ENCODE data around the gene PTX4. TPM values are rescaled to one million over a fixed set of nuclear protein-coding genes. Genes with fewer than 3 reads are reported as not detected.

The PTX4 gene
- total and polyA plus RNA-seq, 9 of the 15 experiments (the other 6 are each of a cell fraction or from before 2014, with no cell fraction given) = 0.11 TPM; not detected in 8

- TF ChIP-seq MXI1 (IDR thresholded peaks at IDR 0.05; ENCODE audit: low read depth, low read length) = no peak
- no peak for TF ChIP-seq JUNB (CRISPR knock-in tag; conservative IDR thresholded peaks at IDR 0.05)
- no peak for TF ChIP-seq CREM (IDR thresholded peaks at IDR 0.05; ENCODE audit: low read depth)
- TF ChIP-seq GTF3C2 (IDR thresholded peaks at IDR 0.05; ENCODE audit: borderline replicate concordance, extremely low read depth, insufficient read length) = no peak
- TF ChIP-seq TAF9B (IDR thresholded peaks at IDR 0.05; ENCODE audit: partially characterized antibody) = no peak
Measured at GRCh38 chr16:1453316-1453715, 35.4 kb downstream of the PTX4 start (continued).

- Histone ChIP-seq H4K20me1 (replicated peaks; ENCODE audit: control insufficient read depth, insufficient read depth, low read length) (no peaks in the 10 kb centered on the region), H3K9me1 (ENCODE audit: control insufficient read depth, insufficient read depth, low read length) (peaks cover 2% of the 10 kb centered on the region), H3K27ac (ENCODE audit: extremely low read depth, low read depth, low read length) (no peak overlapping the region), H3K79me2 (ENCODE audit: control insufficient read depth, insufficient read depth, low read length) (no peaks in the 10 kb centered on the region), H3K9me3 (replicated peaks; ENCODE audit: control insufficient read depth, insufficient read depth, low read depth, low read length) (no peaks in the 10 kb centered on the region), H3K4me3 (no peak overlapping the region), H3K4me1 (replicated peaks in 1 of 2; ENCODE audit: control insufficient read depth in 2 of 2, insufficient read depth in 2 of 2, low read length in 2 of 2) (peaks cover 0 to 17% of the 10 kb centered on the region in 2 experiments; a peak in 2 of 5 replicates), H3K36me3 (ENCODE audit: control insufficient read depth, insufficient read depth, low read length) (peaks cover 81% of the 10 kb centered on the region; the same call in 2 of the 3 replicates), H3K27me3 (ENCODE audit: control insufficient read depth in 2 of 2, insufficient read depth in 2 of 2, low read length in 2 of 2) (no peaks in the 10 kb centered on the region), H3K9ac (ENCODE audit: insufficient read depth in 1 of 2, low read depth in 2 of 2, low read length in 2 of 2) (no peak overlapping the region; a peak in 1 of 4 replicates), H3K4me2 (ENCODE audit: insufficient read depth, low read length) (no peak overlapping the region), H2AFZ (ENCODE audit: low read depth, low read length) (no peak overlapping the region)
- ATAC-seq (no peak), DNase-seq (ENCODE audit: extremely low read depth in 1 of 4, low spot score in 3 of 4) (no peak), FAIRE-seq (no peak)
- intact Hi-C loops (cut with micrococcal nuclease) (no loop called here), in situ Hi-C loops (cut with MboI) (no loop called here)
- ChIA-PET POLR2A (no interaction called here), CTCF (ENCODE audit: low intra/inter-chr PET ratio) (no interaction called here)
- 86% methylated on average over 8 of the region's 20 CpGs for WGBS (ENCODE audit: insufficient coverage, low coverage, missing lambda C conversion rate)
- BruUV-seq (replicated peaks) = no TSS peak
- TF ChIP-seq ZNF518B (CRISPR knock-in tag; IDR thresholded peaks at IDR 0.05) (no peak), ZKSCAN8 (CRISPR knock-in tag; IDR thresholded peaks at IDR 0.05) (no peak), ZNF449 (CRISPR knock-in tag; IDR thresholded peaks at IDR 0.05) (no peak), TAF7 (tag; IDR thresholded peaks at IDR 0.05) (no peak), SLC30A9 (CRISPR knock-in tag; IDR thresholded peaks at IDR 0.05) (no peak), RBM14 (IDR thresholded peaks at IDR 0.05; ENCODE audit: borderline replicate concordance, insufficient read depth, low read depth, low read length) (no peak), ZNF76 (CRISPR knock-in tag; IDR thresholded peaks at IDR 0.05; ENCODE audit: borderline replicate concordance) (no peak), MLX (CRISPR knock-in tag; conservative IDR thresholded peaks at IDR 0.05) (no peak)
Measured at GRCh38 chr16:1452530-1452929, 36.2 kb downstream of the PTX4 start.
